ES-I3 (cell line): Measurements from ENCODE around the gene SPTBN5.

ENCODE experiments used
- H3K36me3 ChIP-seq: 2 replicates; pipeline ENCODE4 v1.6.1; 2013; ENCODE audit warnings: mild to moderate bottlenecking, low read length, control low read depth, moderate library complexity; ENCODE audit not compliant: insufficient read depth
- H3K4me1 ChIP-seq: 2 replicates; pipeline ENCODE4 v1.6.1; 2013; ENCODE audit warnings: mild to moderate bottlenecking, control low read depth, low read length; ENCODE audit not compliant: insufficient read depth
- H3K9ac ChIP-seq: 2 replicates; pipeline ENCODE4 v1.6.1; 2013; ENCODE audit warnings: low read depth, mild to moderate bottlenecking, low read length, moderate library complexity
- H3K9me3 ChIP-seq: 2 replicates; pipeline ENCODE4 v1.6.1; 2013; ENCODE audit warnings: mild to moderate bottlenecking, low read length, moderate library complexity; ENCODE audit not compliant: control insufficient read depth, insufficient read depth

Gene SPTBN5

DNA sequence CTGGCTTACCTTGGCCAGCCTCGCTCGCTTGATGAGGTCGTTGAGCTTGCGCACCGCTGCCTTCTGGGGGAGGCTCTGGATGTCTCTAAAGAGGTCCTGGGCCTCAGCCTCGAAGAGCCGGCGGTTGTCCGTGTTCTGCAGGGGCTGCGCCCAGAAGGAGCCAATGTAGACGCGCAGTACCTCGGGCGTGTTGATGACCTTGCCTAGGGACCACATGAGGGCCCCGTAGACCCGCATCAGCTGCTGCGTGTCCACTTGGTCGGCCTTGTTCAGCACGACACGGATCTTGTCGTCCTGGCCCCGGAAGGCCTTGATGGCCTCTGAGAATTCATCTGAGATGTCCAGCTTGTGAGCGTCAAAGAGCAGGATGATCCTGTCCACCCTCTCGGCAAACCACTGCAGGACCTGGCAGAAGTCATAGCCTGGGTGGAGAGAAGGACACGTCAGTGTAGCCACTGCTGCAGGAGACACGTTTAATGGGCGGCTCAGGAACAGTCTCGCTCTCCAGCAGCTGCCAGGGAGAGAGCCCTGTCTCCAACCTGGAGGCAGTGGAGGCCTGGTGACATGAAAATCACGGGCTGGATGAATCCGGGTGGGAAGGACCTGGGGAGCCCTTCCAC is 25.5 kb upstream of the SPTBN5 start:
- H3K9me3 ChIP-seq = no peaks in the 10 kb centered on the region
- H3K9ac ChIP-seq = no peak overlapping the region
- H3K4me1 ChIP-seq = no peaks in the 10 kb centered on the region; the same call in 1 of the 2 replicates
- H3K36me3 ChIP-seq = no peaks in the 10 kb centered on the region; the same call in 1 of the 2 replicates

DNA sequence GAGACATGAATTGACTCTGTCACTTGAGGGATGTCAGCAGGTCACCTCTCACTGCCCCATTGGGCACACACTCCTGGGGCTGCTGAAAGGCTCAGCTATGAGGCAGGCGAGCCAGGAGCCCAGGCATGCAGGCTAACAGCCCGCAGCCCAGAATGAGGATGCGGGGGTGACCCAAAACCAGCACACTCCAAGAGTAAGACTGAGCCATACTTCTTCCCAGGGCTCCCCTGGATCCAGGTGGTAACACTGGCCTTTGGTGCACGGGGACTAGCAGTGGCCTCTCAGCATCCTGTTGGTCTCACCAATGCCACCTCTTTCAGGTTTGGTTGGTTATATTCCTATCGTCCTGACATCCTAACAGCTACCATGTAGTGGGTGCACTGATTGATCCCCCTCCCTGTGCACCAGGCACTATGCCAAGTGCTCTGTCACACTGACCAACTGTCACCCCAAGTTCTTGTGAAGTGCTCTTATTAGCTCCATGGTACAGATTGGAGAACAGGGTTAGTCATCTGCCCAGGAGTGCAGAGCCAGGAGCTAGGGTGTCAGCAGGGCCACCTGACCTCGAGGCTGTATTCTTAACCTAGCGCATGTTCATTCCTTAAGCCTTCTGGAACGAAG is 24.8 kb upstream of the SPTBN5 start:
- Histone ChIP-seq H3K36me3 (no peaks in the 10 kb centered on the region; the same call in 1 of the 2 replicates), H3K9me3 (no peaks in the 10 kb centered on the region), H3K9ac (no peak overlapping the region), H3K4me1 (no peaks in the 10 kb centered on the region; the same call in 1 of the 2 replicates)

DNA sequence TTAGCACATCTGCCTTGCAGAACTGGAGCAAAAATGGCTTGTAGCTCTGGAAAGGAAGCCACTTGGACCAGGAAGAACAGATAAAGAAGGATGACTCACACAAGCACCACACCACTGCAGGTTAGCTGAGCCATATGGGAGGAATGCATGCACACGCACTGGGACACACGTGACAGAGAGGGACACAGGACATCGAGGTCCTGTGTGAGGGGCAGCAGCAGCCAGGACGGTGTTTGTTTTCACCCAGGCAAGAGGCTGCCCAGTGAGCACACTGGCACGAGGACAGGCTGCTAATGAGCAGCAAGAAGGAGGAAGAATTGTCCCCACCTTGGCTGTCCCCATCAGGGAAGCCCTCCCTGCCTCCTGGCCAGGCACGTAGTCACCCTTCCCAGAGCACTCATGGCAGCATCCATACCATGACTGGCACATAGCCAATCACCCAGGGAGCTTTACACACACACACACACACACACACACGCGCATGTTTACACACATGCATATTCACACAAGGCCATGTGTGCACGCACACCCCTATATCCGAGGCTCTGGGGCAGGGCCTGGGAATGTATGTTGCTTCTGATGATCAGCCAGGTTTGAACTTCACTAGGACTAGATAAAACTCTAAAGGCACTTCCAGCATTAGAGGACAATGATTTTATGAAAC is 24.0 kb upstream of the SPTBN5 start:
- H3K9me3 ChIP-seq = no peaks in the 10 kb centered on the region
- no peaks in the 10 kb centered on the region; the same call in 1 of the 2 replicates for H3K36me3 ChIP-seq
- H3K4me1 ChIP-seq = no peaks in the 10 kb centered on the region; the same call in 1 of the 2 replicates
- H3K9ac ChIP-seq = no peak overlapping the region

DNA sequence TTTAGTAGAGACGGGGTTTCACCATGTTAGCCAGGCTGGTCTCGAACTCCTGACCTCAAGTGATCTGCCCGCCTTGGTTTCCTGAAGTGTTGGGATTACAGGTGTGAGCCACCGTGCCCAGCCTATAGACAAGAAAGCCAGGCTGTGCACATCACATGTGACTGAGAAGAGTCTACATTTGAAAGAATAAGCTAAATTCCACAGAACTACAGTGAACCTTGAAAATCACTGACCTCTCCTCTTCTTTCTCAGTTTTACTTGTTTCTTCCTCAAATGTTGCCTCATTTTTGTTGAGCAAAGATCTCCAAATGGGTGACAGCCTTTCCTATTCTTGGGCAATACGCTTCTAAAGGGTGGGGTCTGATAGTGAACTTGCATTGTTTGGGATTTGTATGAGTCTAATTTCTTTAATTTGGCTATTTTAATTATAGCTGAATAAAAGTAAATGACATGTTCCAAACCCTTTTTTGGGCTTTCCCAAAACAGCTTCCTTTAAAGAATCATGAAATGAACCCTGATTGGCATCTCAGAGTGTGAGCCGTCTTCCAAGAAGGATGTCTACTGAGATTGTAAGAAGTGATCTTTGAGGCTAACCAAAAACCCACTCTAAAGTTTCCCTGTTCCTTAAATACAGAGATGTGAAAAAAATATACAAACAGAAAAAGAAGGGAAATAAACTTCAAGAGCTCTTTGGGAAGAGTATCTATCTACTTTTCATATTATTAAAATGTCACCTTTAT is 21.6 kb upstream of the SPTBN5 start:
- no peaks in the 10 kb centered on the region; the same call in 1 of the 2 replicates for H3K4me1 ChIP-seq
- no peaks in the 10 kb centered on the region for H3K9me3 ChIP-seq
- no peaks in the 10 kb centered on the region; the same call in 1 of the 2 replicates for H3K36me3 ChIP-seq
- no peak overlapping the region for H3K9ac ChIP-seq

DNA sequence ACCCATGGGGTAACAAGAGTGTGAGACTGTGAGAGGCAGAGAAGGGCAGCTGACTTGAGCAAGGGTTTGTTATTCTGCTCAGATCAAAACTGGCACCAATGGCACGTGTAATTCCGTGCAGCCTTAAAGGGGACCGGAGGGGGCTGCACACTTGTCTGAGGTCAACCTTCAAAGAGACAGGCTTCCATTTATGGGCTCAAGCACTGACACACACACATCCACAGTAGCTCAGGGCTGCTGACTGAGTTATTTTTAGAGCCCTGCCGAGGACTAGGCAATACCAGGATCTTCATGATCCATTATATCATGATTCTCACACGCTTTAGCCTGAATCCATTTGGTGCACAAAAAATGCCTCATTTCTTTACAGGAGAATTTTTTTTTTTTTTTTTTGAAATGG is 20.6 kb upstream of the SPTBN5 start:
- Histone ChIP-seq H3K9me3 (no peaks in the 10 kb centered on the region), H3K36me3 (peaks cover 4% of the 10 kb centered on the region), H3K4me1 (no peaks in the 10 kb centered on the region; the same call in 1 of the 2 replicates), H3K9ac (no peak overlapping the region)

DNA sequence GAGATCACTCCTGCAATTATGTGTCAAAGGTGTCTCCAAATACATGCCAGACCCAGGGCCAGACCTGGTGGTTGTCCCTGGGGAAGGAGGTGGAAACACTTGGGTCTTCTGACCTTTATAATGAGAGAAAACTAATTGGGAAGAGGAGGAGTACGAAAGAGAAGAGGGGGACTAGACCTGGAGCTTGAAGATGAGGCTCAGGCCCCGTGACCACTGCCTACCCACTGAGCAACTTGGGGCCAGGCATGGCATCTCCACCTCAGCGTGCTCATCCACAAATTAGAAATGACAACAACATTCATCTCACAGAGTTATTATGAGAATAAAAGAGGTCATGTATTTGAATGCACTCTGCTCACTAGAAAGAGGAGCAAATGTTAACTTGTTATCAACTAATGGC is 19.4 kb upstream of the SPTBN5 start:
- Histone ChIP-seq H3K4me1 (no peaks in the 10 kb centered on the region; the same call in 1 of the 2 replicates), H3K9me3 (no peaks in the 10 kb centered on the region), H3K9ac (no peak overlapping the region), H3K36me3 (peaks cover 10% of the 10 kb centered on the region)

DNA sequence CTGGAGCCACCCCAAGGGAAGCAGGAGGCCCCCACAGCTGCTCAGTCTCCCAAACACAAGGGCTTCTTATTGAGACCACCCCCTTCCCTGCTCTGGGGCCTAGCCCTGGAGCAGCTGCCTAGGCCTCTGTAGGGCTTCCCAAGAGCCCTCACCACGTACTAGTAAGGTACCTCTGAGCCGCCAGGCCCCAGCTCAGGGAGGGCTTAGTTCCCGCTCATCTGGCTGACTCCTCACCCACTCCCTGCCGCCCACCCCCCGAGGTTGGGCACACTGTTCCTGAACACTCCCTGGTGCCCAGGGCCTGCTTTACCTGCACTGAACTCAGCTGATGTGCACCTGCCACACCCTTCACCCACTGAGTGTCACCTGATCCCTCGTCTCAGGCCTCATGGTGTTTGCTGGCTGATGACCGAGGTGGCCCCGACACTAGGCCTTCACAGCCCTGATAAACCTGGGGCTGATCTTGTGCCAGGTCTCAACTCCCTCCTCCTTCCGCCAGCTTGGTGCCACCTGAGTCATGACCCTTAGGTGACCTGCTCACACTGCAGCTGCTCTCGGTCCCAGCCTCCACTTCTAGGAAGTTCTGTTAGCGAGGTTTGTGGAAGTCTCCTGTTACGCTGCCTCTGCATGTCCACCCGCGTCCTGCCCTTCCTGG is 18.0 kb upstream of the SPTBN5 start:
- Histone ChIP-seq H3K9me3 (no peaks in the 10 kb centered on the region), H3K36me3 (peaks cover 10% of the 10 kb centered on the region), H3K9ac (no peak overlapping the region), H3K4me1 (no peaks in the 10 kb centered on the region)

DNA sequence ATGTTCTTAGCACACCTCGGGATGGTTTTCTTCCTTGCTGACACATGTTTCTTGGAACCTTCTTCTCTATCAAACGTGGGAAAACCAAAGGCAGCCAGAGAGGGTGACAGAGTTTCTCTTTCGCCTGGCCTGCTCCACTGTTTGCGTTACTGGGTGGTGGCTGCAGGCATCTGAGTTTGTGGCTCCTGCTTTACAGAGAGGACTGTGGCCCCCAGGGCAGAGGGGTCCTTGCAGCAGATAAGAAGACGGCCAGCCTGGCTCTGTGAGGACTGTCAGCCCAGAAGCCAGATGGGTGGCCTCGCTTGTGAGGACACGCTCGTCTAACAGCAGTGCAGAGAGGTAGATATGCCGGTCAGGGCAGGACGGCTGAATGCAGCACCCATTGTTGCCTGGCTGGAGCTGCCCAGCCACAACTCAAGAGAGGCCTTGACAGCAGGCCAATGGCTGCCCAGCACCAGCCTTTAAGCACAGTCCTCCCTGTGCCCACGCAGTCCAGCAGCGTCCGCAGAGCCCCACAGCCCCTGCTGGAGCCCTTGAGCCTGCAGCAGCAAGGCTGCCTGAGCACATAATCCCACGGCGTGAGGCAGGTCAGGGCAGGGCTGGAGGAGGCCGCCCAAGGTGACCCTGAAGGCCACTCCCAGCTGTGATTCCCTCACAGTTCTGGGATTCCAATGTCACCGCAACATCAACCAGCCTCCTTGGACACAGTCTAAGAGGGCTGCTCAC is 15.0 kb upstream of the SPTBN5 start:
- Histone ChIP-seq H3K9ac (no peak overlapping the region), H3K36me3 (peaks cover 16% of the 10 kb centered on the region; the same call in 1 of the 2 replicates), H3K4me1 (peaks cover 5% of the 10 kb centered on the region; the same call in 1 of the 2 replicates), H3K9me3 (no peaks in the 10 kb centered on the region)

DNA sequence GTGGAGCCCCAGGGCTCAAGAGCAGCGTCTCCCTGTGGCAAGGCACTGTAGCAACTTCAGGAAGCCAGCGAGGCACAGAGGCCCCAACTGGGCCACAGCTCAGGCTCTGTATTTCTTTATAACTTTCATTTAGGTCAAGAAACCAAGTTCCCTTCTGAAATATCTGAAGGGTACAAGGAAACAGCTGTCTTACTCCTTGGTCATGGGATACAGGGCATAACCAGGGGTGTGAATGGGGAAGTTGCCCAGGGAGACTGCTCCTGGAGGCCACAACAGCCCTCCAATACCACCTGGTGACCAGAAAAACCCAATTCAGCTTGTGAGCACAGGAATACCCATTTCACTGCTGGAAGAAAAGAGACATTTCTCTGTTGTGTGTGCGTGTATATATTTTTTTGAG is 13.3 kb upstream of the SPTBN5 start:
- peaks cover 16% of the 10 kb centered on the region; the same call in 1 of the 2 replicates for H3K36me3 ChIP-seq
- no peak overlapping the region for H3K9ac ChIP-seq
- H3K9me3 ChIP-seq = no peaks in the 10 kb centered on the region
- H3K4me1 ChIP-seq = peaks cover 6% of the 10 kb centered on the region; the same call in 1 of the 2 replicates

DNA sequence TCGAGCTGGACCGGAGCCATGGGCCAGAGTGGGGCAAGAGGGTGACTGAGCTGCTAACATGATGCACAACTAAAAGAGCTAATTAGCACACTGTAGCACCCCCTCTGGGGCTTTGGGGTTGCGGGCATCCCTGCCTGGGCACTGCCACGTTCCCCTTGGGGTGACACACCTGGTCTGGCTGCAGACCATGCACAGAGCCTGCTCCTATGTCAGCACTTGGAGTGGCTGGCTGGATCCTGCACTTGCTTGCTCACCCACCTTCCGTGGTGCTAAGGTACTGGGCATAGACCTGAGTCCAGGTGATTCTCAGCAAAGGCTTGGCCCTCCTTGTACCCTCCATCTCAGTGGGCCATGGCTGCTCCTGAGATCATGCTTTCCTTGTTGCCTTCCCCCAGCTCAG is 12.8 kb upstream of the SPTBN5 start:
- Histone ChIP-seq H3K4me1 (peaks cover 6% of the 10 kb centered on the region; the same call in 1 of the 2 replicates), H3K36me3 (peaks cover 16% of the 10 kb centered on the region; the same call in 1 of the 2 replicates), H3K9ac (no peak overlapping the region), H3K9me3 (no peaks in the 10 kb centered on the region)

DNA sequence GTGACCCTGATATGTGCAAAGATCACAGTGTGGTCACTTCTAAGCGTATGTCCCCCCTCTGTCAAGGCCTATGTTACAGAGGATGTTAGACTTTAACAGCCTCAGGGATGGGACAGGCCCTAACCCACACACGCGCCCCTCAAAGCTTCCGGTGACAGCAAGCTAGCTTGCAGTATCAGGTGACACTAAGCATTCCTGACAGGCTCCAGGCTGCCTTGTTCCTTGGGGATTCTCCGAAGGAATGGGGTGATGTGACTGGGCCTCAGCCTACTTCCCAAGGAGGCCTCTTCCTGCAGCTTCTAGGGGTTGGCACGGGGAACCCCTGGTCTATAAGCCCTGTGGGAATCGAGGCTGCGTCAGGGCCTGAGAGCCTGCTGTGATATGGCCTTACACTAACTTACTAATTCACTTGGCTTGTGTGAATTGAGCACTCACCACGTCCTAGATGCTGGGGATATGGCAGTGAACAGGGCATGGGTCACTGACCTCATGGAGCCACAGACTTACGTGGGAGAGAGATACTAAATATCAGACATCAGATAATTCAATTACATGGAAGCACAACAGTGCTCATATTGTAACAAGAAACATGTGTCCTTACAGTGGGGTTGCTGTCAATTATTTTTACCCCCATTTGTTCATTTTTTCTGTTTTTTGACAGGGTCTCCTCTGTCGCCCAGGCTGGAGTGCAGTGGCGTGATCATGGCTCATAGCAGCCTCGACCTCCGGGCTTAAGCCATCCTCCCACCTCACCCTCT is 11.4 kb upstream of the SPTBN5 start:
- Histone ChIP-seq H3K9me3 (no peaks in the 10 kb centered on the region), H3K36me3 (peaks cover 18% of the 10 kb centered on the region; the same call in 1 of the 2 replicates), H3K4me1 (peaks cover 6% of the 10 kb centered on the region; the same call in 1 of the 2 replicates), H3K9ac (no peak overlapping the region)

DNA sequence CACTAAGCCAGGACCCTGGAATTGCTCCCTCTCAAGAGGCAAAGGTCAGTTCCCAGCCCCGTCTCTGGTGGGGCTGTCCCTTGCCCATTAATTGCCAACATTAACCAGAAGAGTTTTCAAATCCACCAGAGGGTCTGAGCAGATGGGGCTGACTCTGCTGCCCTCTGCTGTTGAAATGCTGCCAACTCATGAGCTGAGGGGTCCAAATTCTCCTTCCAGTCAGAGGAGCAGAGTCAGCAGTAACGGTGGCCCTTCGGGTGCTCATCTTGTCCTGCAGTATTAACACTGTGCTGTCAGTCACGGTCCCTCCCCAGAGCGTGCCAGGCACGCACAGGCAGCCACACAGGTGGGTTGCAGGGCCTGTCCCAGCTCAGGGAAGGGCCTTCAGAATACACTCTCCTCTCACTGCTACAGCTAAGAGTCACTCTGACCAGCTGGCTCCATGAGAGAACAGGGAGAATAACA is 10.7 kb upstream of the SPTBN5 start:
- Histone ChIP-seq H3K9me3 (no peaks in the 10 kb centered on the region), H3K4me1 (peaks cover 6% of the 10 kb centered on the region; the same call in 1 of the 2 replicates), H3K9ac (no peak overlapping the region), H3K36me3 (peaks cover 16% of the 10 kb centered on the region; the same call in 1 of the 2 replicates)
